SHP77 (cell line): ENCODE results near the gene MINDY4.

Experiments used
- DNase-seq, 2 experiments: peaks; one replicate each; lab custom pipeline; 2025; lab: John Stamatoyannopoulos, UW

MINDY4 gene

GRCh38 chr7:30835396-30835915 lies 64.2 kb downstream of the MINDY4 start:
- DNase-seq, result no peak

GRCh38 chr7:30836991-30837390 lies 65.8 kb downstream of the MINDY4 start:
- no peak for DNase-seq

GRCh38 chr7:30837581-30837980 lies 66.4 kb downstream of the MINDY4 start:
- DNase-seq, result no peak

GRCh38 chr7:30838008-30838407 lies 66.8 kb downstream of the MINDY4 start:
- DNase-seq, result no peak

GRCh38 chr7:30840141-30841024 lies 69.2 kb downstream of the MINDY4 start:
- DNase-seq, result no peak

- no peak for DNase-seq
These were observed 70.0 kb downstream of the MINDY4 start for GRCh38 chr7:30841025-30841735.

GRCh38 chr7:30841801-30842541 lies 70.8 kb downstream of the MINDY4 start:
- DNase-seq, result no peak

GRCh38 chr7:30842542-30843451 lies 71.6 kb downstream of the MINDY4 start:
- no peak for DNase-seq

- DNase-seq, result no peak
These were observed 72.7 kb downstream of the MINDY4 start for GRCh38 chr7:30843741-30844482.

GRCh38 chr7:30844483-30844874 lies 73.3 kb downstream of the MINDY4 start:
- no peak for DNase-seq

- no peak for DNase-seq
These were observed 73.7 kb downstream of the MINDY4 start for GRCh38 chr7:30844916-30845315.

- DNase-seq, result no peak
These were observed 74.4 kb downstream of the MINDY4 start for GRCh38 chr7:30845426-30846135.

- DNase-seq, result no peak
These were observed 75.2 kb downstream of the MINDY4 start for GRCh38 chr7:30846378-30846777.

- no peak for DNase-seq
These were observed 77.1 kb downstream of the MINDY4 start for GRCh38 chr7:30848121-30848855.

GRCh38 chr7:30849565-30849964 lies 78.3 kb downstream of the MINDY4 start:
- no peak for DNase-seq

- DNase-seq, result no peak
These were observed 79.2 kb downstream of the MINDY4 start for GRCh38 chr7:30850426-30850825.

- no peak for DNase-seq
These were observed 80.6 kb downstream of the MINDY4 start for GRCh38 chr7:30851651-30852307.

- DNase-seq, result no peak
These were observed 81.1 kb downstream of the MINDY4 start for GRCh38 chr7:30852308-30852684.
